GM19238 (cell line): ENCODE results near the gene GRPEL2.

Experiments
- DNase-seq: peaks from one replicate; pipeline ENCODE4 v3.0.0; 2011; ENCODE audit warnings: low spot score; ENCODE audit not compliant: insufficient read length

Gene GRPEL2

GRCh38 chr5:149319174-149319573 lies 26.1 kb upstream of the GRPEL2 start:
- DNase-seq: no peak

GRCh38 chr5:149320791-149321330 lies 24.4 kb upstream of the GRPEL2 start:
- no peak for DNase-seq

- DNase-seq: no peak
Measured at GRCh38 chr5:149322518-149322917, 22.8 kb upstream of the GRPEL2 start.

- DNase-seq: no peak
Measured at GRCh38 chr5:149323210-149323609, 22.1 kb upstream of the GRPEL2 start.

DNA sequence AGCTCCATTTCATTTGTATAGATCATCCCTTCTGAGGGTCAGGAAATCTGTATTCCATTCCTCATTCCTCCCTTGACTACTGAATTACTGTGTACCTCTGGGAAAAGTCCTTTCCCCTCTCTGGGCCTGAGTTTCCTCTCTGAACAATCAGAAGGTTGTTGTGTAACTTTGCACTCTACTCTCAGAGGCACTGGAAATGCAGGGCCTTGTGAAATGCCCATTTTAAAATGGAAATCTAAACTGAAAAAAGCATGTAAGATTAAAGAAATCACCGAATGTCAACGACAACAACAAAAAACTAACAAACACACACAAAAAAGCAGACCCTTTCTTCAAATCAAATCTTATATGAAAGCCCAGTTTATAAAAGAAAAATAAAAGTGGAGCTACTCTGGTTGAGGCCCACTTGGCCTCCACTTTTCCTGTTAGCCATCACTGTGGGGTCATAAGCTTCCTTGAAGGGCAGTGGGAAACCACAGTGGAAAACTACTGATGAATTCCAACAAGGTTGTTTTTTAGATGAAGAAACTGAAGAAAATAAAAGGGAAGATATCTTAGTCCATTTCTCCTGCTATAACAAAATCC lies 21.6 kb upstream of the GRPEL2 start:
- DNase-seq: no peak

GRCh38 chr5:149324641-149325040 lies 20.7 kb upstream of the GRPEL2 start:
- DNase-seq: no peak

- DNase-seq: no peak
Measured at GRCh38 chr5:149325166-149325735, 20.0 kb upstream of the GRPEL2 start.

DNA sequence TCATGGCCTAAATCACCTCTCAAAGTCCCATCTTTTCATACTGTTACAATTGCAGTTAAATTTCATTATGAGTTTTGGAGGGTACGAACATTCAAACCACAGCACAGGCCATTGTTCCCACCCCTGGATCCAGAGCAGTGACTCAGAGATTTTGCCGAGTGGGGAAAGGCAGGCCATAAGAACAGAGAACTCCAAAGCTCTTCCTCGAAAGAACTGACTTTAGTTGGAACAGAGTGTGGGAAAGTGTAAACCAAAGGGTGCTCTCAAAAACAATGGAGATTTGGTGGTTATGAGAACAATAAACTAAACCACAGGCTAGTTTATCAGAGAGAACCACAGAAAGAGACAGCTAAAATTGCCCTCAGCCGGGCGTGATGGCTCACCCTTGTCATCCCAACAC lies 19.4 kb upstream of the GRPEL2 start:
- DNase-seq: no peak

DNA sequence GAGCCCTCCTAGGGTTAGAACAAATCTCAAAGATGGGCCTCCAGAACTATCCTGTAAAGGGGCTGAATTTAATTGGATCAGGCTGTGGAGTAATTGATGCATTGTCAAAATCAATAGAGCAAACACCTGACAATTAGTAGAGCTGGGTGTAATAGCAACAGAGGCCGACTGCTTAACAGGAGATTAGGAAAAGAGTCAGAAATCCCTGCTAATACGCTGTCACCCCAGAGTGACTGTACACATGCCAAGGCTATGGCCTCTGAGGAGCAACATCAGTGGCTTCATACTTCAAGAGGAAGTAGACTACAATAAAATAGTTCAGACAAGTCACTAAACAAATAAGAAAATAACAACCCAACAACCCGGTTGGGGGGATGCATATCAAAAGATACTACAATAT lies 18.7 kb upstream of the GRPEL2 start:
- no peak for DNase-seq

GRCh38 chr5:149328177-149328576 lies 17.1 kb upstream of the GRPEL2 start:
- DNase-seq: no peak

DNA sequence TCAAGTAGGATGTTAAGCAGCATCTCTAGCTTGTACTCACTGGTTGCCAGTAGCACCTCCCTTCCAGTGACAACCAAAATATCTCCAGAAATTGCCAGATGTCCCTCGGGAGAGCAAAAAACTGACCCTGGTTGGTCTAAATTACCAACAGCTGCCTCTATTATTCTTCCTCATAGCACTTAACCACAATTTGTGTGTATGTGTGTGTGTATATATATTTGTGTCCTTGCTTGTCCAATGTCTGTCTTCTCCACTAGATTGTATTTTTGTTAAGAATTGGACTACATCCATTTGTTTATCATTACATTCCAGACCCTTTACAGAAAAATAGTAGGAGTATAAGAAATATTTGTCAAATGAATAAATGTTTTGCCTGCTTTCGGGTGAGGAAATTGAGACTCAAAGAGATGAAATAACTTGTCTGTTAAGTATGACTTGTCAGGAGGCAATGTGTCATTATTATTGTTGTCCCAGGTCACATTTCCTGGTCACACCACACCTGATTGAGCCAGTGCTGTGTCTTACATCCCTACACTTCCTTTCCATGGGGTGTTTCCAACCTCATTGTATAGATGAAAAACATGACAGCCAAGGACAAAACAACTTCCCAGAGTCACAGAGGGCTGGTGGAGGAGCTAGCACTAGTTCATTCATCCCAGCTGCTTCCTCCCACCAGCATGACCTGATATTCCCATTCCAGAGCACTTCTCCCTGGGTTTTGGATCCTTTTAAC lies 11.4 kb upstream of the GRPEL2 start:
- DNase-seq: no peak

DNA sequence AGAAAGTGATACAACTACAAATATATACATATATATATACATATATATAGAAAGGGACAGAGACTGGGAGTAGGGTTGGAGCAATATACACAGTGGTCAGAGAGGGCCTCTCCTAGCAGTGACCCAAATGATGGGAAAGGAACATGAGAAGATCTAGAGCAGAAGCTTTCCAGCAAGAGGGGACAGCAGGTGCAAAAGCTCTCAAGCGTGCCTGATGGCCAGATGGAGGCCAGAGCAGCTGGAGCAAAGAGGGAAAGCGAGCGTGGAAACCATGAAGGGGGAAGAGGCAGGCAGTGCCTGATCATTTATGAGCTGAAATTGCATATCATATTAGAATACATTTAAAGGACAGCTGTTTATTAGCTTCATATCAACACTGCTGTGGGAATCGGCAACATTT lies 7.6 kb upstream of the GRPEL2 start:
- no peak for DNase-seq

GRCh38 chr5:149338364-149338763 lies 6.9 kb upstream of the GRPEL2 start:
- no peak for DNase-seq

GRCh38 chr5:149340920-149341319 lies 4.4 kb upstream of the GRPEL2 start:
- no peak for DNase-seq

- DNase-seq: no peak
Measured at GRCh38 chr5:149341876-149342275, 3.4 kb upstream of the GRPEL2 start.

- no peak for DNase-seq
Measured at GRCh38 chr5:149344151-149344550, 1.1 kb upstream of the GRPEL2 start.

DNA sequence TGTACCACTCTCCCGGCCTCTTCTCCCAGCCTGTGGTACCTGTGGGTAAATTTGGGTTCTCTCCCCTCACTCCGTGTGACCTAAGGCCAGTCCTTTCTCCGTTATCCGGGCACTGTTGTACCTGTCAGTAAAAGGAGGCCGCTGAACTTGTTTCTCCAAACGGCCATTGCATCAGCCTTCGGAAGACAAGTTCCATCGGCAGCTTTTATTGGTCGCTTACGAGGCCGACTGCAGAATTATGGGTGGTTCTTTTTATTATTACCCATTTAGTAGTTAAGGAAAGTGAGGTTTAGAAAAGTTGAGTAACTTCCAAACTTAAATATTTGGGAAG lies 558 bp downstream of the GRPEL2 start:
- no peak for DNase-seq

GRCh38 chr5:149348518-149348917 lies 3.2 kb downstream of the GRPEL2 start:
- DNase-seq: no peak

GRCh38 chr5:149349382-149349781 lies 4.1 kb downstream of the GRPEL2 start:
- no peak for DNase-seq

GRCh38 chr5:149352169-149352568 lies 6.9 kb downstream of the GRPEL2 start:
- DNase-seq: no peak

- no peak for DNase-seq
Measured at GRCh38 chr5:149353911-149354310, 8.6 kb downstream of the GRPEL2 start.

DNA sequence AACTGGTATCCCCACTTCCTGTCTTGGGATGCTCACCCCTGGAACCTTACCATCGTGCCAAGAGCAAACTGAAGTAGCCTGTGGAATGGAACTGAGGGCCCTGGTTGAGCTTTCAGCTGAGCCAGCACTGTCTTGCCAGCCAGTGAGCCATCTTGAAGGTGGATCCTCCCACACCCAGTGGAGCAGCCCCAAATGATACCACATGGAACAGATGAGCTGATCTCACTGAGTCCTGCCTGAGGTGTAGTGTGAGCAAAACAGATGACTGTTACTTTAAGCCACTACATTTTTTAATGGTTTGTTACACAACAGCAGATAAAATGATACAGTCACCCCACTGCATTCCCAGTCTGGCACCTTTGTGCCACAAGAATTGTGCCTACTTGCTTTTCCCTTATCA lies 10.4 kb downstream of the GRPEL2 start:
- DNase-seq: no peak

- no peak for DNase-seq
Measured at GRCh38 chr5:149356391-149356790, 11.1 kb downstream of the GRPEL2 start.
